Kidney epithelial cell (primary cell): ENCODE results near the gene UBE2E1. TPM values are rescaled to one million over a fixed set of nuclear protein-coding genes. Genes with fewer than 3 reads are reported as not detected.

Experiments
- DNase-seq: peaks from one replicate; pipeline ENCODE4 v3.0.0-alpha.2; 2010; ENCODE audit warnings: low read depth
- H3K27me3 ChIP-seq: 2 replicates; pipeline ENCODE4 v1.6.0; 2011; ENCODE audit warnings: low read length; ENCODE audit not compliant: control insufficient read depth, insufficient read depth
- H3K36me3 ChIP-seq: 2 replicates; pipeline ENCODE4 v1.5.1; 2011; ENCODE audit warnings: low read length; ENCODE audit not compliant: control insufficient read depth, insufficient read depth
- H3K4me3 ChIP-seq: 2 replicates; pipeline ENCODE4 v1.5.1; 2011; ENCODE audit warnings: low read depth, mild to moderate bottlenecking, control low read depth, low read length
- CTCF ChIP-seq: IDR thresholded peaks from 2 replicates; pipeline ENCODE4 v1.5.1; 2011; ENCODE audit warnings: mild to moderate bottlenecking, moderate library complexity, low read length, control low read depth, inconsistent platforms; ENCODE audit not compliant: insufficient read depth, poor library complexity, severe bottlenecking
- total RNA-seq: library from RNA; depleted of rRNA; stranded (reverse); fragments of >200 nt; gene quantifications from 2 replicates; pipeline ENCODE4 v1.2.3, GENCODE V29; 2015

The UBE2E1 gene
- total RNA-seq, 1 donor from 2014 or later = 68.4 TPM

- Histone ChIP-seq H3K36me3 (no peaks in the 10 kb centered on the region), H3K4me3 (no peak overlapping the region), H3K27me3 (no peaks in the 10 kb centered on the region)
- TF ChIP-seq CTCF = no peak
- no peak for DNase-seq
These were observed 19.9 kb upstream of the UBE2E1 start for GRCh38 chr3:23785882-23786281.

- no peak for DNase-seq
- no peak for TF ChIP-seq CTCF
- H3K4me3 ChIP-seq = no peak overlapping the region
- no peaks in the 10 kb centered on the region for H3K36me3 ChIP-seq
- H3K27me3 ChIP-seq = no peaks in the 10 kb centered on the region
These were observed 14.1 kb upstream of the UBE2E1 start for GRCh38 chr3:23791678-23792077.

- Histone ChIP-seq H3K27me3 (no peaks in the 10 kb centered on the region), H3K4me3 (no peak overlapping the region), H3K36me3 (no peaks in the 10 kb centered on the region)
- no peak for DNase-seq
- no peak for TF ChIP-seq CTCF
These were observed 12.1 kb upstream of the UBE2E1 start for GRCh38 chr3:23793528-23794134.

- no peaks in the 10 kb centered on the region for H3K27me3 ChIP-seq
- TF ChIP-seq CTCF = no peak
- H3K4me3 ChIP-seq = no peak overlapping the region
These were observed 10.7 kb upstream of the UBE2E1 start for GRCh38 chr3:23795096-23795495.

GRCh38 chr3:23796518-23796917 is 9.2 kb upstream of the UBE2E1 start:
- Histone ChIP-seq H3K4me3 (no peak overlapping the region), H3K36me3 (no peaks in the 10 kb centered on the region), H3K27me3 (no peaks in the 10 kb centered on the region)
- no peak for DNase-seq
- TF ChIP-seq CTCF = no peak

More at GRCh38 chr3:23795096-23795495, 10.7 kb upstream of the UBE2E1 start:
- DNase-seq = no peak
- H3K36me3 ChIP-seq = no peaks in the 10 kb centered on the region

GRCh38 chr3:23797491-23797890 is 8.3 kb upstream of the UBE2E1 start:
- no peak for DNase-seq
- Histone ChIP-seq H3K4me3 (no peak overlapping the region), H3K36me3 (no peaks in the 10 kb centered on the region), H3K27me3 (no peaks in the 10 kb centered on the region)
- no peak for TF ChIP-seq CTCF
